PC-9 (cell line): ENCODE results near the gene ZFPL1. TPM values are rescaled to one million over a fixed set of nuclear protein-coding genes. Genes with fewer than 3 reads are reported as not detected.

ENCODE experiments used
- BruUV-seq: library from RNA; stranded (reverse); fragments of 400-500 nt; replicated peaks from 2 replicates; lab custom pipeline; 2021; lab: Mats Ljungman, UMichigan
- CTCF ChIA-PET: fragments of 300-600 bp; sonication (Branson Sonifier 250); formaldehyde crosslinking; loops from one replicate; lab custom pipeline; 2022; ENCODE audit warnings: antibody characterized with exemption; lab: Charles Lee
- POLR2A ChIA-PET: fragments of 300-600 bp; sonication (Branson Sonifier 250); formaldehyde crosslinking; loops from one replicate; lab custom pipeline; 2022; ENCODE audit warnings: antibody characterized with exemption; ENCODE audit not compliant: unreplicated experiment; lab: Charles Lee
- DNase-seq, 2 experiments: peaks; one replicate each; pipeline versions ENCODE4 v3.0.0 to v3.0.0-alpha.2; 2015 to 2022; ENCODE audit warnings: mixed read lengths in 1 of 2
- H2AFZ ChIP-seq: fragments of 200-600 bp; sonication (generic); 2 replicates; pipeline ENCODE4 v1.8.1; 2017; ENCODE audit warnings: antibody characterized with exemption
- H3F3A ChIP-seq: fragments of 200-600 bp; sonication (generic); 2 replicates; pipeline ENCODE4 v1.8.1; 2017; ENCODE audit warnings: antibody characterized with exemption, mild to moderate bottlenecking, low read depth; ENCODE audit not compliant: insufficient read depth
- H3K27ac ChIP-seq: fragments of 200-600 bp; sonication (generic); 2 replicates; pipeline ENCODE4 v1.6.1; 2016; ENCODE audit warnings: mixed run types
- H3K27me3 ChIP-seq: fragments of 200-600 bp; sonication (generic); 2 replicates; pipeline ENCODE4 v1.6.1; 2016; ENCODE audit warnings: low read depth, mixed run types; ENCODE audit not compliant: insufficient read depth
- H3K36me3 ChIP-seq: fragments of 200-600 bp; sonication (generic); 2 replicates; pipeline ENCODE4 v1.6.1; 2016; ENCODE audit warnings: low read depth, mixed run types
- H3K4me1 ChIP-seq: fragments of 200-600 bp; sonication (generic); replicated peaks from 2 replicates; pipeline ENCODE4 v1.6.1; 2016; ENCODE audit warnings: mixed run types; ENCODE audit not compliant: insufficient read depth
- H3K4me2 ChIP-seq: fragments of 200-600 bp; sonication (generic); 2 replicates; pipeline ENCODE4 v1.6.1; 2017; ENCODE audit warnings: mixed run types
- H3K4me3 ChIP-seq: fragments of 200-600 bp; sonication (generic); 2 replicates; pipeline ENCODE4 v1.6.1; 2016; ENCODE audit warnings: mixed run types
- H3K79me2 ChIP-seq: fragments of 200-600 bp; sonication (generic); 2 replicates; pipeline ENCODE4 v1.6.1; 2017; ENCODE audit warnings: low read depth, mixed run types
- H3K9me2 ChIP-seq: fragments of 200-600 bp; sonication (generic); 2 replicates; pipeline ENCODE4 v1.8.1; 2017; ENCODE audit warnings: mild to moderate bottlenecking; ENCODE audit not compliant: insufficient read depth
- H3K9me3 ChIP-seq: fragments of 200-600 bp; sonication (generic); 2 replicates; pipeline ENCODE4 v1.8.1; 2016; ENCODE audit warnings: low read depth; ENCODE audit not compliant: insufficient read depth
- H4K20me1 ChIP-seq: fragments of 200-600 bp; sonication (generic); 2 replicates; pipeline ENCODE4 v1.8.1; 2017; ENCODE audit not compliant: insufficient read depth
- EZH2 ChIP-seq: fragments of 200-600 bp; sonication (generic); IDR thresholded peaks from 2 replicates; pipeline ENCODE4 v1.8.0; 2017; ENCODE audit warnings: antibody characterized with exemption, low read depth
- intact Hi-C: fragments of 100-400 bp; cut with micrococcal nuclease; formaldehyde crosslinking; loops from one replicate; pipeline ENCODE4 v1.10.0; 2022; ENCODE audit not compliant: unreplicated experiment
- total RNA-seq: library from RNA; stranded (reverse); gene quantifications from 2 replicates; pipeline ENCODE4 v1.2.3, GENCODE V29; 2021
- TF ChIP-seq, protein P1 (sequence below): fragments of 200-600 bp; sonication (generic); conservative IDR thresholded peaks from 2 replicates; pipeline ENCODE4 v1.6.1; 2017; ENCODE audit warnings: mixed run types, antibody characterized with exemption, mild to moderate bottlenecking, moderate library complexity

ZFPL1 gene
- total RNA-seq, 1 experiment from 2014 or later, result 68.2 TPM

DNA sequence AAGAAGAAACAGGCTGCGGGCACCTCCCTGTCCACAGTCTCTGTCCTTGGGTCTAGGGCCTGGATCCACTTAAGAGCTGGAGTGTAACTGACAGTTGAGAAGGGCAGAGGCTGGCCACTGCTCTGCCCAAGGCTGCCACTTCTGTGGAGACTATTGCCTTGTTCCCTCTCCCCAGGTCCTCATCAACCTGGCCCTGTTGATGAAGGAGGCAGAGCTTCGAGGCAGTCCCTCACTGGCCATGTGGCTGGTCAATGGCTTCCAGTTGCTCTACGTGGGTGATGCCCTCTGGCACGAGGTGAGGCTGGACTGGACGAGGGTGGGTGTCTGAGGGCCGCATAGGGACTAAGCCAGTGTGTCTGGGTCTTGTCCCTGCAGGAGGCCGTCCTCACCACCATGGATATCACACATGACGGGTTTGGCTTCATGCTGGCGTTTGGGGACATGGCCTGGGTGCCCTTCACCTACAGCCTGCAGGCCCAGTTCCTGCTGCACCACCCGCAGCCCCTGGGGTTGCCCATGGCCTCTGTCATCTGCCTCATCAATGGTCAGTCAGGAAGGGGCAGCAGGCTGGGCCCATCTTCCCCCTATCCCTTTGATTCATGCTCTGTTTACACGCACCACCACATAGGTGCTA is 30.6 kb downstream of the ZFPL1 start:
- Histone ChIP-seq H3K4me1 (peaks cover 34% of the 10 kb centered on the region), H3K9me2 (no peaks in the 10 kb centered on the region), H3K79me2 (peaks cover 37% of the 10 kb centered on the region), H3K27me3 (no peaks in the 10 kb centered on the region), H4K20me1 (0 out of 2 replicates have a peak, but pooled peaks cover 10% of the 10 kb centered on the region), H3K27ac (no peak overlapping the region), H3F3A (peaks cover 72% of the 10 kb centered on the region), H2AFZ (no peak overlapping the region), H3K4me2 (no peak overlapping the region), H3K9me3 (no peaks in the 10 kb centered on the region), H3K4me3 (no peak overlapping the region), H3K36me3 (peaks cover 1% of the 10 kb centered on the region; the same call in 1 of the 2 replicates)
- DNase-seq, result no peak
- POLR2A ChIA-PET, result interaction anchor here (0.6 kb wide), 1 partner anchor 203 kb away, joined by 3 read pairs; no protein-coding TSS in a partner anchor
- TF ChIP-seq, protein P1, sequence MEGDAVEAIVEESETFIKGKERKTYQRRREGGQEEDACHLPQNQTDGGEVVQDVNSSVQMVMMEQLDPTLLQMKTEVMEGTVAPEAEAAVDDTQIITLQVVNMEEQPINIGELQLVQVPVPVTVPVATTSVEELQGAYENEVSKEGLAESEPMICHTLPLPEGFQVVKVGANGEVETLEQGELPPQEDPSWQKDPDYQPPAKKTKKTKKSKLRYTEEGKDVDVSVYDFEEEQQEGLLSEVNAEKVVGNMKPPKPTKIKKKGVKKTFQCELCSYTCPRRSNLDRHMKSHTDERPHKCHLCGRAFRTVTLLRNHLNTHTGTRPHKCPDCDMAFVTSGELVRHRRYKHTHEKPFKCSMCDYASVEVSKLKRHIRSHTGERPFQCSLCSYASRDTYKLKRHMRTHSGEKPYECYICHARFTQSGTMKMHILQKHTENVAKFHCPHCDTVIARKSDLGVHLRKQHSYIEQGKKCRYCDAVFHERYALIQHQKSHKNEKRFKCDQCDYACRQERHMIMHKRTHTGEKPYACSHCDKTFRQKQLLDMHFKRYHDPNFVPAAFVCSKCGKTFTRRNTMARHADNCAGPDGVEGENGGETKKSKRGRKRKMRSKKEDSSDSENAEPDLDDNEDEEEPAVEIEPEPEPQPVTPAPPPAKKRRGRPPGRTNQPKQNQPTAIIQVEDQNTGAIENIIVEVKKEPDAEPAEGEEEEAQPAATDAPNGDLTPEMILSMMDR, result no peak
- TF ChIP-seq EZH2, result no peak
- no TSS peak for BruUV-seq
- intact Hi-C loops, result loop anchor here (5.0 kb wide), 2 partner anchors 218 to 337 kb away; partner anchors contain the start of genes DPF2 and SF1
- CTCF ChIA-PET, result interaction anchor here (1.2 kb wide), 1 partner anchor 20 kb away, joined by 3 read pairs; no protein-coding TSS in a partner anchor

- peaks cover 10% of the 10 kb centered on the region for H3K36me3 ChIP-seq
- no peak overlapping the region for H3K27ac ChIP-seq
- H3K9me3 ChIP-seq, result no peaks in the 10 kb centered on the region
- no TSS peak for BruUV-seq
- peaks cover 46% of the 10 kb centered on the region for H3K79me2 ChIP-seq
- H3K27me3 ChIP-seq, result no peaks in the 10 kb centered on the region
- DNase-seq, result no peak
- H3K4me3 ChIP-seq, result peak overlapping the region; percentile 100; the same call in 1 of the 2 replicates
- TF ChIP-seq EZH2, result no peak
- TF ChIP-seq, protein P1, result no peak
- H3K9me2 ChIP-seq, result no peaks in the 10 kb centered on the region
- peaks cover 39% of the 10 kb centered on the region for H3K4me1 ChIP-seq
- CTCF ChIA-PET, result no interaction called here
- POLR2A ChIA-PET, result no interaction called here
- peaks cover 10% of the 10 kb centered on the region; the same call in 1 of the 2 replicates for H4K20me1 ChIP-seq
- intact Hi-C loops, result loop anchor here (2.0 to 5.0 kb wide), 6 partner anchors 89 to 338 kb away; partner anchors contain the start of genes ARL2, ATG2A, PPP2R5B and SF1
- peaks cover 74% of the 10 kb centered on the region for H3F3A ChIP-seq
- H3K4me2 ChIP-seq, result peak overlapping the region; percentile 98
- no peak overlapping the region for H2AFZ ChIP-seq
Observed at GRCh38 chr11:65115361-65116082, 31.5 kb downstream of the ZFPL1 start.
